Superior temporal gyrus (tissue), 1 donor: ENCODE measurements around the gene CNTNAP1.

ENCODE experiments used
- DNase-seq: peaks from one replicate; pipeline ENCODE4 v3.0.0-alpha.2; 2016; ENCODE audit errors: extremely low spot score

Gene CNTNAP1

GRCh38 chr17:42670789-42671657, 11.3 kb upstream of the CNTNAP1 start:
- DNase-seq = no peak

- DNase-seq = no peak
Observed at GRCh38 chr17:42672038-42672437, 10.3 kb upstream of the CNTNAP1 start.

GRCh38 chr17:42673266-42673884, 9.0 kb upstream of the CNTNAP1 start:
- no peak for DNase-seq

GRCh38 chr17:42673885-42674754, 8.2 kb upstream of the CNTNAP1 start:
- DNase-seq = no peak

GRCh38 chr17:42674755-42675347, 7.5 kb upstream of the CNTNAP1 start:
- DNase-seq = no peak

- no peak for DNase-seq
Observed at GRCh38 chr17:42675348-42675964, 6.9 kb upstream of the CNTNAP1 start.

- no peak for DNase-seq
Observed at GRCh38 chr17:42675965-42676423, 6.3 kb upstream of the CNTNAP1 start.

- DNase-seq = peak; percentile 55
Observed at GRCh38 chr17:42676424-42677011, 5.8 kb upstream of the CNTNAP1 start, which contains the start of gene PLEKHH3. Gene PLEKHH3 (minus strand): TSS chr17:42676994. CDS start chr17:42676563, 431 bp downstream.

GRCh38 chr17:42677012-42677857, 5.1 kb upstream of the CNTNAP1 start:
- peak; percentile 99 for DNase-seq

- DNase-seq = peak; percentile 88
Observed at GRCh38 chr17:42677921-42678781, 4.2 kb upstream of the CNTNAP1 start.

- no peak for DNase-seq
Observed at GRCh38 chr17:42678951-42679491, 3.3 kb upstream of the CNTNAP1 start.

- peak; percentile 72 for DNase-seq
Observed at GRCh38 chr17:42679492-42680330, 2.6 kb upstream of the CNTNAP1 start.

- DNase-seq = no peak
Observed at GRCh38 chr17:42680331-42680808, 2.0 kb upstream of the CNTNAP1 start.

- no peak for DNase-seq
Observed at GRCh38 chr17:42682722-42683403, 532 bp downstream of the CNTNAP1 start.

GRCh38 chr17:42683407-42684034, 1.2 kb downstream of the CNTNAP1 start:
- no peak for DNase-seq

GRCh38 chr17:42684929-42685556, 2.7 kb downstream of the CNTNAP1 start:
- no peak for DNase-seq
